ENCODE results near the gene EPOP.

DNA sequence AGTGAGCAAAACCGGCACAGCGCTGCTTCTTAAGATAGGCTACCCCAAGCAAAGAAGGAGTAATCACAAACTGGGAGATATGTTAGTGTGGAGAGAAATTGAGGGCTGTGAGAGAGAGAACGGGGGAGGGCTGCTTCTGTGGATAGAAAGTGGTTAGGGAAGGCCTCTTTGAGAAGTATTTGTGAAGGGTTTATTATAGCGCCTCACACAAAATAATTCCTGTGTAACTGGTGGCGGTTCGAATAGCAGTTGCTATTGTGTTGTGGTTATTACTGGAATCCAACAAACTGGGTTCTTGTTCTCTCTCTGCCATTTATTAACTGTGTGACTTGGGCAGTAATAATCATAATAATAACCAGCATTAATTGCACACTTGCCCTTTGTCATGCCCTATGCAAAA is 46.2 kb upstream of the EPOP start:
- TF ChIP-seq, protein P1, sequence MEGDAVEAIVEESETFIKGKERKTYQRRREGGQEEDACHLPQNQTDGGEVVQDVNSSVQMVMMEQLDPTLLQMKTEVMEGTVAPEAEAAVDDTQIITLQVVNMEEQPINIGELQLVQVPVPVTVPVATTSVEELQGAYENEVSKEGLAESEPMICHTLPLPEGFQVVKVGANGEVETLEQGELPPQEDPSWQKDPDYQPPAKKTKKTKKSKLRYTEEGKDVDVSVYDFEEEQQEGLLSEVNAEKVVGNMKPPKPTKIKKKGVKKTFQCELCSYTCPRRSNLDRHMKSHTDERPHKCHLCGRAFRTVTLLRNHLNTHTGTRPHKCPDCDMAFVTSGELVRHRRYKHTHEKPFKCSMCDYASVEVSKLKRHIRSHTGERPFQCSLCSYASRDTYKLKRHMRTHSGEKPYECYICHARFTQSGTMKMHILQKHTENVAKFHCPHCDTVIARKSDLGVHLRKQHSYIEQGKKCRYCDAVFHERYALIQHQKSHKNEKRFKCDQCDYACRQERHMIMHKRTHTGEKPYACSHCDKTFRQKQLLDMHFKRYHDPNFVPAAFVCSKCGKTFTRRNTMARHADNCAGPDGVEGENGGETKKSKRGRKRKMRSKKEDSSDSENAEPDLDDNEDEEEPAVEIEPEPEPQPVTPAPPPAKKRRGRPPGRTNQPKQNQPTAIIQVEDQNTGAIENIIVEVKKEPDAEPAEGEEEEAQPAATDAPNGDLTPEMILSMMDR (conservative IDR thresholded peaks at IDR 0.05; ENCODE audit: low read depth, low read length): no peak
- TF ChIP-seq EZH2 (IDR thresholded peaks at IDR 0.05; ENCODE audit: low read length, unreplicated experiment): no peak
